ENCODE measurements around the gene BAIAP2. TPM values are rescaled to one million over a fixed set of nuclear protein-coding genes. Genes with fewer than 3 reads are reported as not detected.

Gene BAIAP2
- polyA plus RNA-seq, 2 of the 4 experiments (the other 2 are of a cell fraction) = 7.1 to 27.5 TPM

DNA sequence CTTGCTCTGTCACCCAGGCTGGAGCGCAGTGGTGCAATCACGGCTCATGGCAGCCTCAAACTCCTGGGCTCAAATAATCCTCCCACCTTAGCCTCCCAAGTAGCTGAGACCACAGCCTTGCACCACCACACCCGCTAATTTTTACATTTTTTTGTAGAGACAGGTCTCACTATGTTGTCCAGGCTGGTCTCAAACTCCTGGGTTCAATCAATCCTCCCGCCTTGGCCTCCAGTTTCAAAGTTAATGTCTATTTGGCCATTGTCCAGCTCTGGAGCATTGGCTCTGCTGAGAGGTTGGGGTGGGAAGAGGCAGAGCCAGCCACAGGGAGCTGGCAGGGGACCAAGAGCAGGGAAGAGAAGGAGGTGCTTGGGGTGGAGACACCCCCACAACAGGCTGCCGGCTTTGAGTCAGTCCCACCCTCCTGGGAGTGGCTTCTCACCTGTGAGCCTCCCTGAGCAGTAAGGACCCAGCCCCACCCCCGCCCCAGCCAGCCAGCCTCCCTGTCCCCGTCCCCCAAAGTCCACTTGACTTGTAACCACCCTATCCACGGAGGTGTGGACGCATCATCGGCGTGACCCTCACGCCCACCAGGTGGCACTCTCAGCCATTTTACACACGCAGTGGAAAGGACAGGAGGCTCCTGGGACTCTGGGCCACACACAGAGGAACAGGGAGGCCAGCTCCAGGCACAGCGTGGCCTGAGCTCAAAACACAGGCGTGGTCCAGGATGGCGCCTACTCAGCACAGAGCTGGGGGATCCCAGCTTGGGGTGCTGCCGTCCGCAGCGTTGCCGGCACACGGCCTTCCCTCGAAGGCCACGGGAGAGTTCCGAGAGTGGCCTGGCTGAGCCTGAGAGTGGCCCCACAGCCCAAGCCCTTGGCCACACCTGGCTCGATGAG lies 107.6 kb downstream of the BAIAP2 start (continued):
- TF ChIP-seq, protein P1, sequence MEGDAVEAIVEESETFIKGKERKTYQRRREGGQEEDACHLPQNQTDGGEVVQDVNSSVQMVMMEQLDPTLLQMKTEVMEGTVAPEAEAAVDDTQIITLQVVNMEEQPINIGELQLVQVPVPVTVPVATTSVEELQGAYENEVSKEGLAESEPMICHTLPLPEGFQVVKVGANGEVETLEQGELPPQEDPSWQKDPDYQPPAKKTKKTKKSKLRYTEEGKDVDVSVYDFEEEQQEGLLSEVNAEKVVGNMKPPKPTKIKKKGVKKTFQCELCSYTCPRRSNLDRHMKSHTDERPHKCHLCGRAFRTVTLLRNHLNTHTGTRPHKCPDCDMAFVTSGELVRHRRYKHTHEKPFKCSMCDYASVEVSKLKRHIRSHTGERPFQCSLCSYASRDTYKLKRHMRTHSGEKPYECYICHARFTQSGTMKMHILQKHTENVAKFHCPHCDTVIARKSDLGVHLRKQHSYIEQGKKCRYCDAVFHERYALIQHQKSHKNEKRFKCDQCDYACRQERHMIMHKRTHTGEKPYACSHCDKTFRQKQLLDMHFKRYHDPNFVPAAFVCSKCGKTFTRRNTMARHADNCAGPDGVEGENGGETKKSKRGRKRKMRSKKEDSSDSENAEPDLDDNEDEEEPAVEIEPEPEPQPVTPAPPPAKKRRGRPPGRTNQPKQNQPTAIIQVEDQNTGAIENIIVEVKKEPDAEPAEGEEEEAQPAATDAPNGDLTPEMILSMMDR (IDR thresholded peaks at IDR 0.05) = peak; percentile 87
- TF ChIP-seq HOXB13 (CRISPR knock-in tag; IDR thresholded peaks at IDR 0.05; ENCODE audit: low read depth) (no peak), MYC (IDR thresholded peaks at IDR 0.05; ENCODE audit: borderline replicate concordance, low read length) (no peak)

DNA sequence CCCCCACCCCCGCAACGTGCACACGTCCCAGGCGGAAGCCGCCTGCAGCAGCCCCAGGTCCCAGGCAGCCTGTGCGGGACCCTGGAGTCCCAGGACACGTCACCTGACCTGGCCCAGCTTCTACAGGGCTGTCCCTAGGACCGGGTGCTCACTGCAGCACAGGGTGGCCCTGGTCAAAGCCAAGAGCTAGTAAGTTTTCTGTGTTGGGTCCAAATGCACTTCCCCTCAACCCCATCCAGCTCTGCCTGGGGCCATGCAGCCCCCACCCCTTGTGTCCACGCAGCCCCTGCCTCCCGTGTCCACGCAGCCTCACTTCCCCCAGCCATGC lies 108.2 kb downstream of the BAIAP2 start:
- H3K9me3 ChIP-seq = no peaks in the 10 kb centered on the region
- ATAC-seq (peak; percentile 25 to 61; a peak in 5 of 6 replicates), FAIRE-seq (no peak), DNase-seq (ENCODE audit: low read depth in 1 of 2, low spot score in 1 of 2) (no peak)
- TF ChIP-seq PHF8 (IDR thresholded peaks at IDR 0.05; ENCODE audit: borderline replicate concordance, low read depth) (no peak), ESRRA (IDR thresholded peaks at IDR 0.05; ENCODE audit: borderline replicate concordance, low read length) (no peak), ZFP36 (IDR thresholded peaks at IDR 0.05; ENCODE audit: borderline replicate concordance, partially characterized antibody) (no peak), EHMT2 (IDR thresholded peaks at IDR 0.05; ENCODE audit: low read depth) (no peak)
- TF ChIP-seq, protein P2, sequence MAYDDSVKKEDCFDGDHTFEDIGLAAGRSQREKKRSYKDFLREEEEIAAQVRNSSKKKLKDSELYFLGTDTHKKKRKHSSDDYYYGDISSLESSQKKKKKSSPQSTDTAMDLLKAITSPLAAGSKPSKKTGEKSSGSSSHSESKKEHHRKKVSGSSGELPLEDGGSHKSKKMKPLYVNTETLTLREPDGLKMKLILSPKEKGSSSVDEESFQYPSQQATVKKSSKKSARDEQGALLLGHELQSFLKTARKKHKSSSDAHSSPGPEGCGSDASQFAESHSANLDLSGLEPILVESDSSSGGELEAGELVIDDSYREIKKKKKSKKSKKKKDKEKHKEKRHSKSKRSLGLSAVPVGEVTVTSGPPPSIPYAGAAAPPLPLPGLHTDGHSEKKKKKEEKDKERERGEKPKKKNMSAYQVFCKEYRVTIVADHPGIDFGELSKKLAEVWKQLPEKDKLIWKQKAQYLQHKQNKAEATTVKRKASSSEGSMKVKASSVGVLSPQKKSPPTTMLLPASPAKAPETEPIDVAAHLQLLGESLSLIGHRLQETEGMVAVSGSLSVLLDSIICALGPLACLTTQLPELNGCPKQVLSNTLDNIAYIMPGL (CRISPR knock-in tag; IDR thresholded peaks at IDR 0.05; ENCODE audit: borderline replicate concordance) = no peak
- peak overlapping the region; percentile 68; the same call in 2 of the 3 replicates for H3K4me2 ChIP-seq
- CTCF ChIA-PET = interaction anchor here (0.6 to 11.5 kb wide), 49 partner anchors 10 to 437 kb away, joined by 3 to 175 read pairs (median 6); partner anchors contain the start of genes AATK, CEP131, NDUFAF8 and PVALEF
- no peak overlapping the region for H3K4me3 ChIP-seq
- peaks cover 10% of the 10 kb centered on the region for H3K4me1 ChIP-seq
- WGBS (ENCODE audit: missing lambda C conversion rate) = 94% methylated on average over 2 of the region's 11 CpGs
- POLR2A ChIA-PET = no interaction called here
- H3K27ac ChIP-seq = peak overlapping the region; percentile 49 to 61; a peak in 5 of 6 replicates

DNA sequence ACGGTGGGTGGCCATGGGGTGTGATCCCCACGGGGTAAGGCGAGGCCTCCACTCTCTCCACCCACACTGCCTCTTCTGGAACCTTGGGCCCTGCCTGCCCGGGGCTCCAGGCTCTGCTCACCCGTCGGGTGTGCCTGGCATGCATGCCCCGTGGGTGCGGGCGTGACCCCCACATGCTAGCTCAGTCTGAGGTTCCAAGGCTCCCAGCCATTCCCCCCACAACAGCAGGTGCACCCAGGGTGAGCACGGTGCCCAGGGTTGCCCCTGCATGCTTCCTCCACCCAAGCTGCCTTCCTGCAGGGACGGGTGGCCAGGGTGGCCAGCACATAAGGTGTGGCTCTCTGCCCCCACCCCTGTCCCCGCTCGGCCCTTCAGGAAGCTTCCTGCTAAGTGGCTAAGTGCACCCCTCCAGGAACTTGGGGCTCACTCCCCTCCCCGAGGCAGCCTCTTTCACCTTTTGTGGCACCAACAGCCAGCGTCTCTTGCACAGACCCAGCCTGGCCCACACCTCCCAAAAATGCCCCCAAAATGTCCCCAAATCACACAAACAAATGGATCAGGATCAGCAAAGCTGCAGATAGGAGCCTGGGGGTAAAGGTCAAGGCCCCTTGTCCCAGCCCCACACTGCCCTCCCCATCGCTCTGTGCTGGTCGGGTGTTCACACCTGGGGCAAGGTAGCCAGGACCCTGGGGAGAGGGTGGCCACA lies 108.9 kb downstream of the BAIAP2 start:
- ChIA-PET POLR2A (no interaction called here), CTCF (interaction anchor here (1.0 to 11.5 kb wide), 30 partner anchors 10 to 391 kb away, joined by 3 to 175 read pairs (median 8); partner anchors contain the start of genes AATK, CEP131, NDUFAF8 and PVALEF)
- Histone ChIP-seq H3K4me2 (no peak overlapping the region), H3K4me1 (peaks cover 10% of the 10 kb centered on the region), H3K9me3 (no peaks in the 10 kb centered on the region), H3K27ac (no peak overlapping the region), H3K4me3 (no peak overlapping the region)
- TF ChIP-seq JUNB (IDR thresholded peaks at IDR 0.05) = no peak
- TF ChIP-seq, protein P3, sequence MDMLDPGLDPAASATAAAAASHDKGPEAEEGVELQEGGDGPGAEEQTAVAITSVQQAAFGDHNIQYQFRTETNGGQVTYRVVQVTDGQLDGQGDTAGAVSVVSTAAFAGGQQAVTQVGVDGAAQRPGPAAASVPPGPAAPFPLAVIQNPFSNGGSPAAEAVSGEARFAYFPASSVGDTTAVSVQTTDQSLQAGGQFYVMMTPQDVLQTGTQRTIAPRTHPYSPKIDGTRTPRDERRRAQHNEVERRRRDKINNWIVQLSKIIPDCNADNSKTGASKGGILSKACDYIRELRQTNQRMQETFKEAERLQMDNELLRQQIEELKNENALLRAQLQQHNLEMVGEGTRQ (IDR thresholded peaks at IDR 0.05) = no peak
- TF ChIP-seq GATA3 (IDR thresholded peaks at IDR 0.05; ENCODE audit: borderline replicate concordance) = no peak
- no peak for TF ChIP-seq SREBF2 (IDR thresholded peaks at IDR 0.05)
- TF ChIP-seq RFX5 (IDR thresholded peaks at IDR 0.05) = no peak
- no peak for TF ChIP-seq RCOR1 (IDR thresholded peaks at IDR 0.05; ENCODE audit: low read depth, low read length)
- no peak for TF ChIP-seq MAZ (IDR thresholded peaks at IDR 0.05; ENCODE audit: borderline replicate concordance, low read depth, low read length)
- TF ChIP-seq, protein P4, sequence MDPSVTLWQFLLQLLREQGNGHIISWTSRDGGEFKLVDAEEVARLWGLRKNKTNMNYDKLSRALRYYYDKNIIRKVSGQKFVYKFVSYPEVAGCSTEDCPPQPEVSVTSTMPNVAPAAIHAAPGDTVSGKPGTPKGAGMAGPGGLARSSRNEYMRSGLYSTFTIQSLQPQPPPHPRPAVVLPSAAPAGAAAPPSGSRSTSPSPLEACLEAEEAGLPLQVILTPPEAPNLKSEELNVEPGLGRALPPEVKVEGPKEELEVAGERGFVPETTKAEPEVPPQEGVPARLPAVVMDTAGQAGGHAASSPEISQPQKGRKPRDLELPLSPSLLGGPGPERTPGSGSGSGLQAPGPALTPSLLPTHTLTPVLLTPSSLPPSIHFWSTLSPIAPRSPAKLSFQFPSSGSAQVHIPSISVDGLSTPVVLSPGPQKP (IDR thresholded peaks at IDR 0.05; ENCODE audit: low read depth, low read length) = no peak
- TF ChIP-seq, protein P5, sequence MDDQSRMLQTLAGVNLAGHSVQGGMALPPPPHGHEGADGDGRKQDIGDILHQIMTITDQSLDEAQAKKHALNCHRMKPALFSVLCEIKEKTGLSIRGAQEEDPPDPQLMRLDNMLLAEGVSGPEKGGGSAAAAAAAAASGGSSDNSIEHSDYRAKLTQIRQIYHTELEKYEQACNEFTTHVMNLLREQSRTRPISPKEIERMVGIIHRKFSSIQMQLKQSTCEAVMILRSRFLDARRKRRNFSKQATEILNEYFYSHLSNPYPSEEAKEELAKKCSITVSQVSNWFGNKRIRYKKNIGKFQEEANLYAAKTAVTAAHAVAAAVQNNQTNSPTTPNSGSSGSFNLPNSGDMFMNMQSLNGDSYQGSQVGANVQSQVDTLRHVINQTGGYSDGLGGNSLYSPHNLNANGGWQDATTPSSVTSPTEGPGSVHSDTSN (IDR thresholded peaks at IDR 0.05) = no peak
- no peak for TF ChIP-seq CHD2 (IDR thresholded peaks at IDR 0.05; ENCODE audit: low read length, partially characterized antibody)
- TF ChIP-seq MYC (IDR thresholded peaks at IDR 0.05; ENCODE audit: borderline replicate concordance, low read length) = no peak
- TF ChIP-seq BHLHE40 (IDR thresholded peaks at IDR 0.05; ENCODE audit: low read depth, low read length) = no peak
- no peak for TF ChIP-seq HEYL (CRISPR knock-in tag; IDR thresholded peaks at IDR 0.05)
- no peak for DNase-seq (ENCODE audit: low read depth in 1 of 2, low spot score in 1 of 2)
- ATAC-seq = no peak
- 78% methylated on average over 16 of the region's 17 CpGs for WGBS (ENCODE audit: missing lambda C conversion rate)
- no peak for FAIRE-seq

Measured in A549 (cell line).